ENCODE measurements around the gene NKAIN2.

NKAIN2 gene

DNA sequence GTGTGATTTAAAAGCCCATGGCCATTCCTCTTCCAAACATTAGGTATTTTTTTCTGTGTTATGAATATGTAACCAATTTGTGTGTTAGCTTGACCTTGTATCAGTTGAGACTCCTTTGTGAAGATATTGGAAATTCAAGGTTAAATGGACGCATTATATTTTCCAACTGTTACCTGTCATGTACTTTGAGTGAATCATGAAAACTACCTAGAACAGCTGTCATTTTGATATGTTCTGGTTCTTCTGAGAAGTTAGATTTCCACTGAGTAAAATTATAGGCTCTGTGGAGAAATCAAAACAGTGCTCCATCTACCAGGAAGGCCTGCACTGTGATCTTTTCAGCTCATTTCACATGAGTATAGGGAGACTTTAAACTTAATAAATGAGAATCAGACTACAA lies 470.0 kb downstream of the NKAIN2 start (continued):
- TF ChIP-seq ZNF214 (tag by site-specific recombination; IDR thresholded peaks at IDR 0.05; ENCODE audit: borderline replicate concordance): no peak
- TF ChIP-seq ZNF132 (tag by site-specific recombination; IDR thresholded peaks at IDR 0.05; ENCODE audit: borderline replicate concordance): no peak
- TF ChIP-seq ZEB2 (tag by site-specific recombination; IDR thresholded peaks at IDR 0.05): no peak
- TF ChIP-seq ZNF341 (tag by site-specific recombination; IDR thresholded peaks at IDR 0.05; ENCODE audit: low read depth): no peak

DNA sequence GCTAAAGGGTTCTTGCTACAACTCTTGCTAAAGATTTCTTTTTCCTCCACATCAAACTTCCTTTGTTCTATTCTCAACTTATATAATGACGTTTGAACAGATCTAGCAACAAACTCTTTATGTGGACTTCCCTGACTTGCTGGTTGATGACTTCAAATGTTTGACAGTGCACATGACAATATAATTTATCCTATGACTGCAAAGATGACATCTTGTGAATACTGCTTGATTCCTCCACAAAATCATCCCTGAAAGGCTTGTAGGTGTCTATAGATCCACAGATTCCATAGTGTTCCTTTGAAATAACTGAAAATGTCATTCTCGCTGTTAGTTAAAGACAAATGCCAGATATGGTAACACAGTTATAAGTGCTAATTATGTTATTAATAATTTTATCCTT lies 478.9 kb downstream of the NKAIN2 start:
- no peak overlapping the region for H3K27ac ChIP-seq (ENCODE audit: extremely low read depth, low read depth, low read length)
- no peaks in the 10 kb centered on the region for H3K36me3 ChIP-seq (ENCODE audit: control insufficient read depth in 2 of 2, insufficient read depth in 1 of 2, low read length in 2 of 2)
- no peak overlapping the region for H3K4me3 ChIP-seq (ENCODE audit: low read depth, low read length)
- TF ChIP-seq ZNF677 (tag by site-specific recombination; IDR thresholded peaks at IDR 0.05): no peak
- TF ChIP-seq ZNF529 (tag by site-specific recombination; IDR thresholded peaks at IDR 0.05; ENCODE audit: insufficient replicate concordance): no peak
- TF ChIP-seq ZNF214 (tag by site-specific recombination; IDR thresholded peaks at IDR 0.05; ENCODE audit: borderline replicate concordance): no peak
- no peak for TF ChIP-seq ZBTB8A (tag by site-specific recombination; IDR thresholded peaks at IDR 0.05)
- no peak for TF ChIP-seq ZNF184 (tag by site-specific recombination; IDR thresholded peaks at IDR 0.05)
- no peak for TF ChIP-seq ZNF670 (tag by site-specific recombination; IDR thresholded peaks at IDR 0.05; ENCODE audit: low read depth)
- no peak for TF ChIP-seq SP3 (tag by site-specific recombination; IDR thresholded peaks at IDR 0.05)
- no peak for TF ChIP-seq ZNF114 (tag by site-specific recombination; IDR thresholded peaks at IDR 0.05)
- TF ChIP-seq MYNN (tag by site-specific recombination; IDR thresholded peaks at IDR 0.05; ENCODE audit: borderline replicate concordance): no peak
- no peak for TF ChIP-seq ZNF302 (tag by site-specific recombination; IDR thresholded peaks at IDR 0.05; ENCODE audit: low read depth)
- TF ChIP-seq ZNF19 (tag by site-specific recombination; IDR thresholded peaks at IDR 0.05; ENCODE audit: low read depth): no peak
- no peaks in the 10 kb centered on the region for H3K9me3 ChIP-seq (ENCODE audit: control insufficient read depth, insufficient read depth, low read depth, low read length)
- ChIA-PET POLR2A (no interaction called here), CTCF (no interaction called here)
- no peaks in the 10 kb centered on the region for H3K4me1 ChIP-seq (ENCODE audit: control insufficient read depth, insufficient read depth, low read length)

DNA sequence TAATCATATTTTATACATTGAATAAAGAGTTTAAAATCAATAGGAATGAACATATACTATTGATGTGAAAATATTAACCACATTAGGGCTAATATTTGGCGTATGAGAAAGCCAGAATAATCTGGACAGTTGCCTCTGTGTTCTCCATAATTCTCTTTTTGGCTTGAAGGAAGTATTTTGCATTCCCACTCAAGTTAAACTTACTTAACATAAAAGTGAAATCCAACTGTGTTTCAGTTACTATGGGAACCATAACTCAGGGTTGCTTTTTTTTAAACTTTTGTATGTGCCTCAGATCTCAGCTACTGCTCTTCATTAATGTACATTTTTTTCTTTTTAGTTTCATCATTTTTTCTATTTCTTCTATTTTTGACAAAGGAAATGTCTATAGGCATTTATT lies 479.8 kb downstream of the NKAIN2 start:
- TF ChIP-seq ZNF155 (tag by site-specific recombination; IDR thresholded peaks at IDR 0.05) (no peak), ZNF48 (tag by site-specific recombination; IDR thresholded peaks at IDR 0.05) (no peak), ZNF416 (tag by site-specific recombination; IDR thresholded peaks at IDR 0.05) (no peak), ZNF585B (tag by site-specific recombination; IDR thresholded peaks at IDR 0.05) (no peak), ZNF596 (tag by site-specific recombination; IDR thresholded peaks at IDR 0.05) (no peak), ZNF629 (tag by site-specific recombination; IDR thresholded peaks at IDR 0.05) (no peak), ZNF548 (tag by site-specific recombination; IDR thresholded peaks at IDR 0.05) (no peak), MEIS1 (CRISPR knock-in tag; IDR thresholded peaks at IDR 0.05; ENCODE audit: borderline replicate concordance) (no peak), KLF1 (tag by site-specific recombination; IDR thresholded peaks at IDR 0.05) (no peak)
- H3K9me3 ChIP-seq (ENCODE audit: control insufficient read depth, insufficient read depth, low read depth, low read length): no peaks in the 10 kb centered on the region
- no peak overlapping the region for H3K4me3 ChIP-seq (ENCODE audit: low read depth, low read length)
- no peaks in the 10 kb centered on the region for H3K36me3 ChIP-seq (ENCODE audit: control insufficient read depth in 2 of 2, insufficient read depth in 1 of 2, low read length in 2 of 2)
- no peaks in the 10 kb centered on the region for H3K4me1 ChIP-seq (ENCODE audit: control insufficient read depth, insufficient read depth, low read length)
- CTCF ChIA-PET: no interaction called here
- no peak overlapping the region for H3K27ac ChIP-seq (ENCODE audit: extremely low read depth, low read depth, low read length)
- POLR2A ChIA-PET: no interaction called here

DNA sequence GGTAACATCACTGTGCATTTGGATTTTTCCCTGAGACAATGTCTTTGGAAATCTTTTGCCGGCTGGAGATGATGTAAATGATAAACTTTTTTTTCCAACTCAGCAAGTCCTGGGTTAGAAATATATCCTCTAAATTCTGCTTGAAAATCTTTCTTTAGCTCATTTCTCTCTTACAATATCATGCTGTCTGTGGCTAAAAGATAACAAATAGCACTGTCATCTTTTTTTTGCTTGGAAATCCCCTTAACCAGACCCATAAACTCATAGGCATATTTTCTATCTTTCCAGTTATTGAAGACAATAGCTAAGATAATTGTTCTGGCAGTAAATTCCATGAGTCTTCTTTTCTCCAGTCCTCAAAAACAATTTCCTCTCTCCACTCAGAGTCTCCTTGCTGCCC lies 481.5 kb downstream of the NKAIN2 start:
- no peaks in the 10 kb centered on the region for H3K9me3 ChIP-seq (ENCODE audit: control insufficient read depth, insufficient read depth, low read depth, low read length)
- no peak overlapping the region for H3K27ac ChIP-seq (ENCODE audit: extremely low read depth, low read depth, low read length)
- H3K4me1 ChIP-seq (ENCODE audit: control insufficient read depth, insufficient read depth, low read length): no peaks in the 10 kb centered on the region
- no peaks in the 10 kb centered on the region for H3K36me3 ChIP-seq (ENCODE audit: control insufficient read depth in 2 of 2, insufficient read depth in 1 of 2, low read length in 2 of 2)
- POLR2A ChIA-PET: no interaction called here
- H3K4me3 ChIP-seq (ENCODE audit: low read depth, low read length): no peak overlapping the region
- TF ChIP-seq, protein P1, sequence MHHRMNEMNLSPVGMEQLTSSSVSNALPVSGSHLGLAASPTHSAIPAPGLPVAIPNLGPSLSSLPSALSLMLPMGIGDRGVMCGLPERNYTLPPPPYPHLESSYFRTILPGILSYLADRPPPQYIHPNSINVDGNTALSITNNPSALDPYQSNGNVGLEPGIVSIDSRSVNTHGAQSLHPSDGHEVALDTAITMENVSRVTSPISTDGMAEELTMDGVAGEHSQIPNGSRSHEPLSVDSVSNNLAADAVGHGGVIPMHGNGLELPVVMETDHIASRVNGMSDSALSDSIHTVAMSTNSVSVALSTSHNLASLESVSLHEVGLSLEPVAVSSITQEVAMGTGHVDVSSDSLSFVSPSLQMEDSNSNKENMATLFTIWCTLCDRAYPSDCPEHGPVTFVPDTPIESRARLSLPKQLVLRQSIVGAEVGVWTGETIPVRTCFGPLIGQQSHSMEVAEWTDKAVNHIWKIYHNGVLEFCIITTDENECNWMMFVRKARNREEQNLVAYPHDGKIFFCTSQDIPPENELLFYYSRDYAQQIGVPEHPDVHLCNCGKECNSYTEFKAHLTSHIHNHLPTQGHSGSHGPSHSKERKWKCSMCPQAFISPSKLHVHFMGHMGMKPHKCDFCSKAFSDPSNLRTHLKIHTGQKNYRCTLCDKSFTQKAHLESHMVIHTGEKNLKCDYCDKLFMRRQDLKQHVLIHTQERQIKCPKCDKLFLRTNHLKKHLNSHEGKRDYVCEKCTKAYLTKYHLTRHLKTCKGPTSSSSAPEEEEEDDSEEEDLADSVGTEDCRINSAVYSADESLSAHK (tag by site-specific recombination; IDR thresholded peaks at IDR 0.05): no peak
- TF ChIP-seq, protein P2, sequence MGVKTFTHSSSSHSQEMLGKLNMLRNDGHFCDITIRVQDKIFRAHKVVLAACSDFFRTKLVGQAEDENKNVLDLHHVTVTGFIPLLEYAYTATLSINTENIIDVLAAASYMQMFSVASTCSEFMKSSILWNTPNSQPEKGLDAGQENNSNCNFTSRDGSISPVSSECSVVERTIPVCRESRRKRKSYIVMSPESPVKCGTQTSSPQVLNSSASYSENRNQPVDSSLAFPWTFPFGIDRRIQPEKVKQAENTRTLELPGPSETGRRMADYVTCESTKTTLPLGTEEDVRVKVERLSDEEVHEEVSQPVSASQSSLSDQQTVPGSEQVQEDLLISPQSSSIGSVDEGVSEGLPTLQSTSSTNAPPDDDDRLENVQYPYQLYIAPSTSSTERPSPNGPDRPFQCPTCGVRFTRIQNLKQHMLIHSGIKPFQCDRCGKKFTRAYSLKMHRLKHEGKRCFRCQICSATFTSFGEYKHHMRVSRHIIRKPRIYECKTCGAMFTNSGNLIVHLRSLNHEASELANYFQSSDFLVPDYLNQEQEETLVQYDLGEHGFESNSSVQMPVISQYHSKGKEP (tag by site-specific recombination; IDR thresholded peaks at IDR 0.05): no peak
- no peak for TF ChIP-seq ZNF324 (tag by site-specific recombination; IDR thresholded peaks at IDR 0.05)
- CTCF ChIA-PET: interaction anchor here (0.6 to 1.0 kb wide), 3 partner anchors 8 to 31 kb away, joined by 3 to 5 read pairs (median 4); no protein-coding TSS in a partner anchor
